HCT116 (cell line): ENCODE data around the gene HAO2. TPM values are rescaled to one million over a fixed set of nuclear protein-coding genes. Genes with fewer than 3 reads are reported as not detected.

Experiments used
- ATAC-seq: fragments of 200-7000 bp; cut with Tn5 transposase; 2 replicates; pipeline ENCODE4 v1.9.1; 2020; ENCODE audit warnings: mild to moderate bottlenecking, moderate library complexity
- BruUV-seq: library from RNA; stranded (reverse); fragments of 400-500 nt; replicated peaks from 2 replicates; lab custom pipeline; 2021; lab: Mats Ljungman, UMichigan
- CTCF ChIA-PET: fragments of 300-600 bp; sonication (Branson Sonifier 250); formaldehyde crosslinking; loops from one replicate; lab custom pipeline; 2021; ENCODE audit warnings: antibody characterized with exemption; lab: Charles Lee
- POLR2A ChIA-PET: fragments of 300-600, 350-600 bp; sonication (Branson Sonifier 250); formaldehyde crosslinking; loops from one replicate; lab custom pipeline; 2021; ENCODE audit warnings: antibody characterized with exemption; lab: Charles Lee
- RAD21 ChIA-PET, 2 experiments: fragments of 300-600 bp; sonication (Branson Sonifier 250); formaldehyde crosslinking; loops; one replicate each; lab custom pipeline; 2023; ENCODE audit warnings: low total read pairs in 2 of 2; ENCODE audit not compliant: uncharacterized antibody in 2 of 2, unreplicated experiment in 2 of 2, low non-redundant PET in 1 of 2; lab: Charles Lee
- DNase-seq: peaks from one replicate; pipeline ENCODE4 v3.0.0-alpha.2; 2010; ENCODE audit warnings: low read depth, low spot score
- H2AFZ ChIP-seq: fragments of 200-600 bp; shearing (Covaris generic), sonication (generic); 2 replicates; pipeline ENCODE4 v1.6.1; 2017; ENCODE audit warnings: low read depth, mixed run types, mixed read lengths, antibody characterized with exemption, low read length; ENCODE audit not compliant: poor library complexity, severe bottlenecking
- H3K27ac ChIP-seq: 2 replicates; pipeline ENCODE4 v1.5.1; 2012; ENCODE audit warnings: low read depth, low read length
- H3K27me3 ChIP-seq: fragments of 200-600 bp; sonication (generic); 2 replicates; pipeline ENCODE4 v1.6.1; 2016; ENCODE audit warnings: mixed run types, low read length, mixed read lengths; ENCODE audit not compliant: insufficient read depth
- H3K36me3 ChIP-seq, 2 experiments: fragments of 200-500 bp in 1 of 2; fragments of 200-600 bp in 1 of 2; sonication (Bioruptor generic) in 1 of 2; sonication (generic) in 1 of 2; 2 replicates each; pipeline versions ENCODE4 v1.5.1 to v1.6.1; 2014 to 2016; ENCODE audit warnings: low read length in 2 of 2, inconsistent platforms in 1 of 2, mixed read lengths in 1 of 2, mixed run types in 1 of 2; ENCODE audit not compliant: insufficient read depth in 2 of 2, control insufficient read depth in 1 of 2
- H3K4me1 ChIP-seq, 2 experiments: fragments of 200-600 bp in 1 of 2; sonication (generic) in 1 of 2; 2 replicates each; pipeline versions ENCODE4 v1.5.1 to v1.6.1; 2012 to 2017; ENCODE audit warnings: low read length in 2 of 2, inconsistent platforms in 1 of 2, mild to moderate bottlenecking in 1 of 2, mixed read lengths in 1 of 2, mixed run types in 1 of 2, moderate library complexity in 1 of 2; ENCODE audit not compliant: insufficient read depth in 2 of 2, control insufficient read depth in 1 of 2
- H3K4me2 ChIP-seq: fragments of 200-600 bp; sonication (generic); 2 replicates; pipeline ENCODE4 v1.6.1; 2017; ENCODE audit warnings: mixed run types, low read length, mixed read lengths
- H3K4me3 ChIP-seq, 2 experiments: fragments of 200-600 bp in 1 of 2; sonication (generic) in 1 of 2; replicated peaks in 1 of 2; 2 replicates each; pipeline ENCODE4 v1.5.1; 2011 to 2016; ENCODE audit warnings: low read length in 2 of 2, control low read depth in 1 of 2, low read depth in 1 of 2, mild to moderate bottlenecking in 1 of 2, mixed read lengths in 1 of 2, mixed run types in 1 of 2
- H3K79me2 ChIP-seq: fragments of 200-600 bp; sonication (generic); 2 replicates; pipeline ENCODE4 v1.6.1; 2017; ENCODE audit warnings: mild to moderate bottlenecking, mixed run types, low read length, moderate library complexity, mixed read lengths; ENCODE audit not compliant: insufficient read depth
- H3K9ac ChIP-seq: fragments of 200-600 bp; sonication (generic); 2 replicates; pipeline ENCODE4 v1.6.1; 2016; ENCODE audit warnings: low read length, mixed read lengths
- H3K9me2 ChIP-seq: fragments of 200-600 bp; sonication (generic), shearing (Covaris generic); 2 replicates; pipeline ENCODE4 v1.6.1; 2017; ENCODE audit warnings: mixed run types, mild to moderate bottlenecking, moderate library complexity; ENCODE audit not compliant: insufficient read depth
- H3K9me3 ChIP-seq, 2 experiments: fragments of 200-500 bp in 1 of 2; fragments of 200-600 bp in 1 of 2; sonication (Bioruptor generic) in 1 of 2; sonication (generic) in 1 of 2; 2 replicates each; pipeline ENCODE4 v1.6.1; 2014 to 2017; ENCODE audit warnings: low read length in 2 of 2, mixed read lengths in 2 of 2, inconsistent platforms in 1 of 2, low read depth in 1 of 2, mild to moderate bottlenecking in 1 of 2, mixed run types in 1 of 2, moderate library complexity in 1 of 2; ENCODE audit not compliant: control insufficient read depth in 1 of 2, insufficient read depth in 1 of 2
- H4K20me1 ChIP-seq: fragments of 200-600 bp; sonication (generic), shearing (Covaris generic); 2 replicates; pipeline ENCODE4 v1.6.1; 2017; ENCODE audit warnings: mixed run types, mild to moderate bottlenecking, moderate library complexity; ENCODE audit not compliant: insufficient read depth
- ATF3 ChIP-seq: IDR thresholded peaks from 2 replicates; pipeline ENCODE4 v1.6.1; 2012
- EGR1 ChIP-seq: IDR thresholded peaks from 2 replicates; pipeline ENCODE4 v1.6.1; 2012; ENCODE audit warnings: low read depth
- MAX ChIP-seq: IDR thresholded peaks from 2 replicates; pipeline ENCODE4 v1.6.1; 2012
- RAD21 ChIP-seq: IDR thresholded peaks from 2 replicates; pipeline ENCODE4 v1.6.1; 2012; ENCODE audit warnings: low read depth, mild to moderate bottlenecking
- SIN3A ChIP-seq: IDR thresholded peaks from 2 replicates; pipeline ENCODE4 v1.6.1; 2012; ENCODE audit warnings: low read depth
- TCF7L2 ChIP-seq: IDR thresholded peaks from 2 replicates; pipeline ENCODE4 v1.7.0; 2011; ENCODE audit warnings: borderline replicate concordance, inconsistent platforms; ENCODE audit not compliant: insufficient read depth, insufficient read length; ENCODE audit errors: extremely low read depth
- intact Hi-C: fragments of 100-400 bp; cut with micrococcal nuclease; formaldehyde crosslinking; loops from 2 replicates; pipeline ENCODE4 v1.10.0; 2022
- total RNA-seq: library from RNA; stranded (reverse); gene quantifications from one replicate; pipeline ENCODE4 v1.2.1, GENCODE V29; 2021; ENCODE audit not compliant: unreplicated experiment
- TF ChIP-seq, protein P1 (sequence below), 3 experiments: fragments of 200-600 bp in 1 of 3; sonication (generic) in 1 of 3; IDR thresholded peaks in 2 of 3; conservative IDR thresholded peaks in 1 of 3; 2 replicates each; pipeline ENCODE4 v1.5.1; 2012 to 2017; ENCODE audit warnings: low read depth in 2 of 3, low read length in 2 of 3, antibody characterized with exemption in 1 of 3, borderline replicate concordance in 1 of 3, control low read depth in 1 of 3, mild to moderate bottlenecking in 1 of 3, mixed read lengths in 1 of 3, mixed run types in 1 of 3, moderate library complexity in 1 of 3; ENCODE audit not compliant: insufficient read depth in 1 of 3

Gene HAO2
- total RNA-seq, 1 experiment from 2014 or later: not detected

DNA sequence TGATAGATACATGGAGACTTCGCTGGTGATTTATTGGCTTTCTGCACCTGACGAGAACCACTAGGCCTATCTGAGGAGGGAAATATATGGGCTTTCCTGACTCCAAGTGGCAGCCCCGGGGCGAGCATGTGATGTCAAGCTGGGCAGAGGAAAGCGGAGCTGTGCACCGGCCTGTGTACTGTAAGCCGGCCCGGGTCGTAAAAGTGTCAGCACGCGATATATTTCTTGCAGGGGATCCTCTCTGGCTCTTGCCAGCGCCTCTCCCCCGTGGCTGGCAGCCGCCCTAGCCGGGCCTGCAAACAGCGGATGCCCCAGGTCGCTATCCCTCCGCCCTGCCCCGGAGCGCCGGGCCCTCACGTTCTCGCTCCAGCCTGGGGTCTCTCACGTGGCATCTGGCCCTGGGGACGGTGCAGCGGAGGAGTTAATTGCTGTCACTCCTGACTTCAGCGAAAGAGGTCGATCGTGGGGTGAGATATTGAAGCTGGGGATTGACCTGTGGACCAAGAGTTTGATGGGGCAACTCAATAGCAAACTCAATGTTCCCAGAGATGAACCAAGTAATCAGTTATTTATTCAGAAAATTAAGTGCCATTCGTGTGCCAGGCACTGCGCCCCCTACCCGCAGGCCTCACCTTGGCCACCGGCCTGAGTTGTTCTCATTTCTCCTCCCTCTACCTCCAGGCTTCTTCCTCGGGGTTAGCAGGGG lies 41.0 kb upstream of the HAO2 start:
- no TSS peak for BruUV-seq
- TF ChIP-seq RAD21: 0 out of 2 replicates have a peak, but pooled peaks have one; percentile 3
- no peak for TF ChIP-seq SIN3A
- TF ChIP-seq ATF3: no peak
- TF ChIP-seq, protein P1, sequence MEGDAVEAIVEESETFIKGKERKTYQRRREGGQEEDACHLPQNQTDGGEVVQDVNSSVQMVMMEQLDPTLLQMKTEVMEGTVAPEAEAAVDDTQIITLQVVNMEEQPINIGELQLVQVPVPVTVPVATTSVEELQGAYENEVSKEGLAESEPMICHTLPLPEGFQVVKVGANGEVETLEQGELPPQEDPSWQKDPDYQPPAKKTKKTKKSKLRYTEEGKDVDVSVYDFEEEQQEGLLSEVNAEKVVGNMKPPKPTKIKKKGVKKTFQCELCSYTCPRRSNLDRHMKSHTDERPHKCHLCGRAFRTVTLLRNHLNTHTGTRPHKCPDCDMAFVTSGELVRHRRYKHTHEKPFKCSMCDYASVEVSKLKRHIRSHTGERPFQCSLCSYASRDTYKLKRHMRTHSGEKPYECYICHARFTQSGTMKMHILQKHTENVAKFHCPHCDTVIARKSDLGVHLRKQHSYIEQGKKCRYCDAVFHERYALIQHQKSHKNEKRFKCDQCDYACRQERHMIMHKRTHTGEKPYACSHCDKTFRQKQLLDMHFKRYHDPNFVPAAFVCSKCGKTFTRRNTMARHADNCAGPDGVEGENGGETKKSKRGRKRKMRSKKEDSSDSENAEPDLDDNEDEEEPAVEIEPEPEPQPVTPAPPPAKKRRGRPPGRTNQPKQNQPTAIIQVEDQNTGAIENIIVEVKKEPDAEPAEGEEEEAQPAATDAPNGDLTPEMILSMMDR (IDR thresholded peaks at IDR 0.05 in 2 of 3, conservative IDR thresholded peaks at IDR 0.05 in 1 of 3; ENCODE audit: borderline replicate concordance in 1 of 3, insufficient read depth in 1 of 3, low read depth in 2 of 3, low read length in 2 of 3): peak in 2 of 3 experiments; percentile 49 to 56; a peak in 4 of 6 replicates
- no peak for TF ChIP-seq MAX
- TF ChIP-seq TCF7L2: no peak
- TF ChIP-seq EGR1: no peak
- Histone ChIP-seq H3K36me3 (no peaks in the 10 kb centered on the region), H3K79me2 (no peaks in the 10 kb centered on the region), H3K27me3 (no peaks in the 10 kb centered on the region), H3K9me3 (no peaks in the 10 kb centered on the region), H2AFZ (no peak overlapping the region), H4K20me1 (no peaks in the 10 kb centered on the region), H3K9me2 (no peaks in the 10 kb centered on the region), H3K4me2 (no peak overlapping the region), H3K9ac (no peak overlapping the region), H3K27ac (no peak overlapping the region), H3K4me3 (no peak overlapping the region), H3K4me1 (no peaks in the 10 kb centered on the region)
- DNase-seq: no peak
- CTCF ChIA-PET: no interaction called here
- intact Hi-C loops: no loop called here
- RAD21 ChIA-PET: no interaction called here
- POLR2A ChIA-PET: no interaction called here
- peak; percentile 50; the same call in 1 of the 2 replicates for ATAC-seq
